Measurements from ENCODE around the gene LHX6. TPM values are rescaled to one million over a fixed set of nuclear protein-coding genes. Genes with fewer than 3 reads are reported as not detected.

The LHX6 gene
- total and polyA plus RNA-seq, 2 experiments from 2014 or later, result 1.0 to 1.2 TPM

DNA sequence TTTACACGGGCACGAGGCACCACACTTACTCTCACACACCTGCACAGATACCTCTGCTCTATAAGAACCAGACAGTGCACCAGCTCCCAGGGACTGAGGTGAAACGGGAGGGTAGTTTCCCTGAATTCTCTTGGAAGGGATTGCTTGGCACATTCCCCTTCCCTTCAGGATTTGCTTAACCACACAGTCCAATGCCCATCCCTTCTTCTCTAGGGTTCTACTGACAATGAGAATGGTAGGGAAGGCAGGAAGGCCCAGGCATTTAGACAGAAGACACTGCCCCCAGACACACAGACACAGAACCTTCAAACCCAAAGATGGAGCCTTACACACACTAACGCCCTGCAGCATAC, 704 bp upstream of the LHX6 start:
- H3K27ac ChIP-seq (ENCODE audit: low read depth), result no peak overlapping the region
- H3K4me1 Mint-ChIP-seq, result peaks cover 28% of the 10 kb centered on the region

DNA sequence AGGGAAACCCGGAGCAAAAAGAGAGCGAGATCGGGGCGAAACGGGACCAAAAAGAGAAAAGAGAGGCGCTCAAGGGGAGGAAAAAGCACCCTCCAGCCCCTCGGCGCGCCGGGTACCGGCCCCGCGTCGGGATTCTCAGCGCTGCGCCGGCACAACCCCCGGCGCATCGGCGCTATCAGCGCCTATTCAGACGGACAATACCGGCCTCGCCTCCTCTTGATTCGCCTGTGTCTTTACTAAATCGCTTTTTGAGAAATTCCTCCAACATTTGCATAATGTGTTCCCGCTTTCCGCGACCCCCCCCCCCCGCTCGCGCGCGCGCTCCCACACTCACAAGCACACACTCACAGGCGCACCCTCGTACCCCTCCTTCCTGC, 578 bp downstream of the LHX6 start:
- peaks cover 55% of the 10 kb centered on the region for H3K27me3 Mint-ChIP-seq (ENCODE audit: insufficient read depth, low read depth, poor library complexity)
- peaks cover 25% of the 10 kb centered on the region for H3K4me1 Mint-ChIP-seq
- no peaks in the 10 kb centered on the region for H3K79me2 ChIP-seq (replicated peaks; ENCODE audit: insufficient read depth)
- H3K4me2 ChIP-seq, result peak overlapping the region; percentile 82
- H3K9me3 Mint-ChIP-seq, result peaks cover 4% of the 10 kb centered on the region; the same call in 1 of the 3 replicates
- no peak overlapping the region; the same call in 1 of the 2 replicates for H2AFZ ChIP-seq
- no peaks in the 10 kb centered on the region; the same call in 2 of the 3 replicates for H3K36me3 Mint-ChIP-seq (ENCODE audit: low read depth)
- H3K9me2 ChIP-seq (ENCODE audit: insufficient read depth), result no peaks in the 10 kb centered on the region
- H4K20me1 ChIP-seq (replicated peaks; ENCODE audit: insufficient read depth), result peaks cover 3% of the 10 kb centered on the region; the same call in 1 of the 2 replicates
- peak; percentile 56 for DNase-seq (ENCODE audit: low spot score)
- no peak overlapping the region for H3K27ac Mint-ChIP-seq
- H3K4me3 Mint-ChIP-seq, result peak overlapping the region; percentile 61
- peaks cover 7% of the 10 kb centered on the region; the same call in 1 of the 2 replicates for H3F3A ChIP-seq (replicated peaks; ENCODE audit: low read depth)
- H3K4me3 ChIP-seq, result peak overlapping the region; percentile 62
- ATAC-seq, result peak; percentile 20
- H3K36me3 ChIP-seq (ENCODE audit: insufficient read depth), result no peaks in the 10 kb centered on the region
- H3K4me1 ChIP-seq (ENCODE audit: insufficient read depth), result peaks cover 15% of the 10 kb centered on the region
- peaks cover 94% of the 10 kb centered on the region for H3K27me3 ChIP-seq (ENCODE audit: insufficient read depth)
- TF ChIP-seq, protein P1, sequence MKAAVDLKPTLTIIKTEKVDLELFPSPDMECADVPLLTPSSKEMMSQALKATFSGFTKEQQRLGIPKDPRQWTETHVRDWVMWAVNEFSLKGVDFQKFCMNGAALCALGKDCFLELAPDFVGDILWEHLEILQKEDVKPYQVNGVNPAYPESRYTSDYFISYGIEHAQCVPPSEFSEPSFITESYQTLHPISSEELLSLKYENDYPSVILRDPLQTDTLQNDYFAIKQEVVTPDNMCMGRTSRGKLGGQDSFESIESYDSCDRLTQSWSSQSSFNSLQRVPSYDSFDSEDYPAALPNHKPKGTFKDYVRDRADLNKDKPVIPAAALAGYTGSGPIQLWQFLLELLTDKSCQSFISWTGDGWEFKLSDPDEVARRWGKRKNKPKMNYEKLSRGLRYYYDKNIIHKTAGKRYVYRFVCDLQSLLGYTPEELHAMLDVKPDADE (IDR thresholded peaks at IDR 0.05), result no peak
- TF ChIP-seq, protein P2, sequence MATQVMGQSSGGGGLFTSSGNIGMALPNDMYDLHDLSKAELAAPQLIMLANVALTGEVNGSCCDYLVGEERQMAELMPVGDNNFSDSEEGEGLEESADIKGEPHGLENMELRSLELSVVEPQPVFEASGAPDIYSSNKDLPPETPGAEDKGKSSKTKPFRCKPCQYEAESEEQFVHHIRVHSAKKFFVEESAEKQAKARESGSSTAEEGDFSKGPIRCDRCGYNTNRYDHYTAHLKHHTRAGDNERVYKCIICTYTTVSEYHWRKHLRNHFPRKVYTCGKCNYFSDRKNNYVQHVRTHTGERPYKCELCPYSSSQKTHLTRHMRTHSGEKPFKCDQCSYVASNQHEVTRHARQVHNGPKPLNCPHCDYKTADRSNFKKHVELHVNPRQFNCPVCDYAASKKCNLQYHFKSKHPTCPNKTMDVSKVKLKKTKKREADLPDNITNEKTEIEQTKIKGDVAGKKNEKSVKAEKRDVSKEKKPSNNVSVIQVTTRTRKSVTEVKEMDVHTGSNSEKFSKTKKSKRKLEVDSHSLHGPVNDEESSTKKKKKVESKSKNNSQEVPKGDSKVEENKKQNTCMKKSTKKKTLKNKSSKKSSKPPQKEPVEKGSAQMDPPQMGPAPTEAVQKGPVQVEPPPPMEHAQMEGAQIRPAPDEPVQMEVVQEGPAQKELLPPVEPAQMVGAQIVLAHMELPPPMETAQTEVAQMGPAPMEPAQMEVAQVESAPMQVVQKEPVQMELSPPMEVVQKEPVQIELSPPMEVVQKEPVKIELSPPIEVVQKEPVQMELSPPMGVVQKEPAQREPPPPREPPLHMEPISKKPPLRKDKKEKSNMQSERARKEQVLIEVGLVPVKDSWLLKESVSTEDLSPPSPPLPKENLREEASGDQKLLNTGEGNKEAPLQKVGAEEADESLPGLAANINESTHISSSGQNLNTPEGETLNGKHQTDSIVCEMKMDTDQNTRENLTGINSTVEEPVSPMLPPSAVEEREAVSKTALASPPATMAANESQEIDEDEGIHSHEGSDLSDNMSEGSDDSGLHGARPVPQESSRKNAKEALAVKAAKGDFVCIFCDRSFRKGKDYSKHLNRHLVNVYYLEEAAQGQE (IDR thresholded peaks at IDR 0.05; ENCODE audit: unreplicated experiment), result no peak
- TF ChIP-seq EZH2 (IDR thresholded peaks at IDR 0.05; ENCODE audit: low read depth, unreplicated experiment), result peak; percentile 98
- TF ChIP-seq EZH2phosphoT487 (IDR thresholded peaks at IDR 0.05; ENCODE audit: unreplicated experiment), result peak; percentile 89
- H3K27ac ChIP-seq (ENCODE audit: low read depth), result no peak overlapping the region

More for the DNA sequence above, 704 bp upstream of the LHX6 start:
- DNase-seq (ENCODE audit: low spot score), result no peak
- H4K20me1 ChIP-seq (replicated peaks; ENCODE audit: insufficient read depth), result no peaks in the 10 kb centered on the region; the same call in 1 of the 2 replicates
- no peaks in the 10 kb centered on the region for H3K36me3 ChIP-seq (ENCODE audit: insufficient read depth)
- Mint-ChIP-seq H3K9me3 (peaks cover 4% of the 10 kb centered on the region; the same call in 1 of the 3 replicates), H3K27ac (no peak overlapping the region), H3K27me3 (ENCODE audit: insufficient read depth, low read depth, poor library complexity) (peaks cover 42% of the 10 kb centered on the region), H3K36me3 (ENCODE audit: low read depth) (no peaks in the 10 kb centered on the region), H3K4me3 (no peak overlapping the region)
- no peak for TF ChIP-seq ZNF114 (CRISPR knock-in tag; IDR thresholded peaks at IDR 0.05)
- TF ChIP-seq, protein P2 (IDR thresholded peaks at IDR 0.05; ENCODE audit: unreplicated experiment), result no peak
- TF ChIP-seq EZH2phosphoT487 (IDR thresholded peaks at IDR 0.05; ENCODE audit: unreplicated experiment), result no peak
- TF ChIP-seq CREB1 (CRISPR knock-in tag; IDR thresholded peaks at IDR 0.05; ENCODE audit: low read depth), result no peak
- no peak for TF ChIP-seq NANOG (IDR thresholded peaks at IDR 0.05; ENCODE audit: borderline replicate concordance)
- TF ChIP-seq, protein P3, sequence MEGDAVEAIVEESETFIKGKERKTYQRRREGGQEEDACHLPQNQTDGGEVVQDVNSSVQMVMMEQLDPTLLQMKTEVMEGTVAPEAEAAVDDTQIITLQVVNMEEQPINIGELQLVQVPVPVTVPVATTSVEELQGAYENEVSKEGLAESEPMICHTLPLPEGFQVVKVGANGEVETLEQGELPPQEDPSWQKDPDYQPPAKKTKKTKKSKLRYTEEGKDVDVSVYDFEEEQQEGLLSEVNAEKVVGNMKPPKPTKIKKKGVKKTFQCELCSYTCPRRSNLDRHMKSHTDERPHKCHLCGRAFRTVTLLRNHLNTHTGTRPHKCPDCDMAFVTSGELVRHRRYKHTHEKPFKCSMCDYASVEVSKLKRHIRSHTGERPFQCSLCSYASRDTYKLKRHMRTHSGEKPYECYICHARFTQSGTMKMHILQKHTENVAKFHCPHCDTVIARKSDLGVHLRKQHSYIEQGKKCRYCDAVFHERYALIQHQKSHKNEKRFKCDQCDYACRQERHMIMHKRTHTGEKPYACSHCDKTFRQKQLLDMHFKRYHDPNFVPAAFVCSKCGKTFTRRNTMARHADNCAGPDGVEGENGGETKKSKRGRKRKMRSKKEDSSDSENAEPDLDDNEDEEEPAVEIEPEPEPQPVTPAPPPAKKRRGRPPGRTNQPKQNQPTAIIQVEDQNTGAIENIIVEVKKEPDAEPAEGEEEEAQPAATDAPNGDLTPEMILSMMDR (conservative IDR thresholded peaks at IDR 0.05; ENCODE audit: low read depth in 2 of 2), result no peak
- peaks cover 17% of the 10 kb centered on the region for H3K4me1 ChIP-seq (ENCODE audit: insufficient read depth)
- H3K79me2 ChIP-seq (replicated peaks; ENCODE audit: insufficient read depth), result no peaks in the 10 kb centered on the region
- peak overlapping the region; percentile 62; the same call in 1 of the 2 replicates for H3K4me3 ChIP-seq
- ATAC-seq, result no peak
- H3F3A ChIP-seq (replicated peaks; ENCODE audit: low read depth), result peaks cover 7% of the 10 kb centered on the region; the same call in 1 of the 2 replicates
- H3K27me3 ChIP-seq (ENCODE audit: insufficient read depth), result peaks cover 94% of the 10 kb centered on the region
- peak overlapping the region; percentile 75 for H3K4me2 ChIP-seq
- H2AFZ ChIP-seq, result no peak overlapping the region
- no peaks in the 10 kb centered on the region for H3K9me2 ChIP-seq (ENCODE audit: insufficient read depth)

Data from GM23338 (cell line).